ENCODE data around the gene NCMAP. TPM values are rescaled to one million over a fixed set of nuclear protein-coding genes. Genes with fewer than 3 reads are reported as not detected.
"Not testable (repeated sequence)": the region's sequence is repeated elsewhere in the genome, so short reads cannot be mapped to it uniquely, and the experiment has no call there.

Gene NCMAP
- total RNA-seq, 1 experiment from 2014 or later, result 0.33 TPM

DNA sequence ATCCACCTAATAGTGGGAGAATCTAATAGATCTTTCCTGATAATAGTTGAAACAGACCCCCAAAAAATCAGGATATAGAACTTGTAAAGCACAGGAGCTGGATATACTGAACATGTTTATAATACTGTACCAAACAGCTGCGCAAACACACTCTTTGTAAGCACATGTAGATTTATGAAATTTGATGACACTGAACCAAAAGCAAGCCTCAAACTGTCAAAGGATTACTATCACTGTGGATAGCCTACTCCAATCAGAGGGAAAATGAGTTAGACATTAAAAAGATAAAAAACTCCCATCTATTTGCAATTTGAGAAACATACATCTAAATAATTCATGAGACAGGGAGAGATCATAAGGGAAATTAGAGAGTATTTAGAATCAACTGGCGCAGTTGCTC, 27.1 kb upstream of the NCMAP start:
- ChIA-PET POLR2A (interaction anchor here (0.9 kb wide), 1 partner anchor 29 kb away, joined by 4 read pairs; no protein-coding TSS in a partner anchor), CTCF (no interaction called here)
- Histone ChIP-seq H3K36me3 (ENCODE audit: control insufficient read depth, insufficient read depth, low read length) (no peaks in the 10 kb centered on the region), H3K27ac (ENCODE audit: low read length) (no peak overlapping the region), H3K4me1 (ENCODE audit: control insufficient read depth, insufficient read depth, low read length) (no peaks in the 10 kb centered on the region), H3K27me3 (ENCODE audit: control insufficient read depth, insufficient read depth, low read length) (no peaks in the 10 kb centered on the region), H3K9me3 (ENCODE audit: control insufficient read depth, insufficient read depth, low read depth, low read length) (no peaks in the 10 kb centered on the region), H3K4me3 (ENCODE audit: low read depth in 2 of 2, low read length in 2 of 2) (no peak overlapping the region)
- no TSS peak for BruUV-seq (replicated peaks)
- intact Hi-C loops (cut with micrococcal nuclease; ENCODE audit: unreplicated experiment), result no loop called here
- ATAC-seq, result no peak
- in situ Hi-C loops (cut with HindIII; ENCODE audit: low pct_unique_long_range_greater_than_20kb, low sequenced_read_pairs), result no loop called here
- DNase-seq (ENCODE audit: low read depth, low spot score), result no peak
- TF ChIP-seq TCF7L2 (IDR thresholded peaks at IDR 0.05; ENCODE audit: low read depth, low read length) (no peak), POLR2AphosphoS5 (IDR thresholded peaks at IDR 0.05; ENCODE audit: low read depth, low read length) (no peak), SIN3A (IDR thresholded peaks at IDR 0.05; ENCODE audit: borderline replicate concordance, insufficient read depth, low read depth, low read length) (no peak), REST (IDR thresholded peaks at IDR 0.05; ENCODE audit: insufficient read depth in 1 of 2, low read depth in 2 of 2, low read length in 1 of 2) (no peak)
- TF ChIP-seq, protein P1, sequence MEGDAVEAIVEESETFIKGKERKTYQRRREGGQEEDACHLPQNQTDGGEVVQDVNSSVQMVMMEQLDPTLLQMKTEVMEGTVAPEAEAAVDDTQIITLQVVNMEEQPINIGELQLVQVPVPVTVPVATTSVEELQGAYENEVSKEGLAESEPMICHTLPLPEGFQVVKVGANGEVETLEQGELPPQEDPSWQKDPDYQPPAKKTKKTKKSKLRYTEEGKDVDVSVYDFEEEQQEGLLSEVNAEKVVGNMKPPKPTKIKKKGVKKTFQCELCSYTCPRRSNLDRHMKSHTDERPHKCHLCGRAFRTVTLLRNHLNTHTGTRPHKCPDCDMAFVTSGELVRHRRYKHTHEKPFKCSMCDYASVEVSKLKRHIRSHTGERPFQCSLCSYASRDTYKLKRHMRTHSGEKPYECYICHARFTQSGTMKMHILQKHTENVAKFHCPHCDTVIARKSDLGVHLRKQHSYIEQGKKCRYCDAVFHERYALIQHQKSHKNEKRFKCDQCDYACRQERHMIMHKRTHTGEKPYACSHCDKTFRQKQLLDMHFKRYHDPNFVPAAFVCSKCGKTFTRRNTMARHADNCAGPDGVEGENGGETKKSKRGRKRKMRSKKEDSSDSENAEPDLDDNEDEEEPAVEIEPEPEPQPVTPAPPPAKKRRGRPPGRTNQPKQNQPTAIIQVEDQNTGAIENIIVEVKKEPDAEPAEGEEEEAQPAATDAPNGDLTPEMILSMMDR (IDR thresholded peaks at IDR 0.05), result no peak

- CTCF ChIA-PET; ATAC-seq; in situ Hi-C loops (cut with HindIII; ENCODE audit: low pct_unique_long_range_greater_than_20kb, low sequenced_read_pairs); H3K27me3 ChIP-seq (ENCODE audit: control insufficient read depth, insufficient read depth, low read length); H3K36me3 ChIP-seq (ENCODE audit: control insufficient read depth, insufficient read depth, low read length); BruUV-seq (replicated peaks); DNase-seq (ENCODE audit: low read depth, low spot score); intact Hi-C loops (cut with micrococcal nuclease; ENCODE audit: unreplicated experiment); H3K9me3 ChIP-seq (ENCODE audit: control insufficient read depth, insufficient read depth, low read depth, low read length); H3K27ac ChIP-seq (ENCODE audit: low read length); H3K4me3 ChIP-seq (ENCODE audit: low read depth in 2 of 2, low read length in 2 of 2); H3K4me1 ChIP-seq (ENCODE audit: control insufficient read depth, insufficient read depth, low read length): not testable (repeated sequence)
- POLR2A ChIA-PET, result interaction anchor here (0.9 kb wide), 1 partner anchor 29 kb away, joined by 4 read pairs; no protein-coding TSS in a partner anchor
Observed at GRCh38 chr1:24529292-24529691, 26.6 kb upstream of the NCMAP start.

DNA sequence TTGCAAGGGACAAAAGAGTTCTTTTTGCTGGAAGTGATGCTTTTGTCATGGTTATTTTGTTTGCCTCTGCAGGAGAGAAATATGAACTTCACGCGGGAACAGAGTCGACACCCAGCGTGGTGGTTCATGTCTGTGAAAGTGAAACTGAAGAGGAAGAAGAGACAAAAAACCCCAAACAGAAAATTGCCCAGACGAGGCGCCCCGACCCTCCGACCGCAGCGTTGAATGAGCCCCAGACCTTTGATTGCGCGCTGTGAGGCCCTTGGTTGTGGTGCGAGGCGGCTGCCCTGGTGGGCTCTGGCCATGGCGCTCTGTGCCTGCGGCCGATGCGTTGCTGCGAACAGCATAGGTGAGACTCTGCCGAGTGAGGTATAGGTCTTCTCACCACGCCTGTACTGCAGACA, 20.9 kb upstream of the NCMAP start:
- no peak for DNase-seq (ENCODE audit: low read depth, low spot score)
- H3K4me1 ChIP-seq (ENCODE audit: control insufficient read depth, insufficient read depth, low read length), result peaks cover 26% of the 10 kb centered on the region
- H3K36me3 ChIP-seq (ENCODE audit: control insufficient read depth, insufficient read depth, low read length), result 0 out of 2 replicates have a peak, but pooled peaks cover 2% of the 10 kb centered on the region
- TF ChIP-seq, protein P1 (IDR thresholded peaks at IDR 0.05), result no peak
- no peaks in the 10 kb centered on the region for H3K9me3 ChIP-seq (ENCODE audit: control insufficient read depth, insufficient read depth, low read depth, low read length)
- ATAC-seq, result no peak; the same call in 1 of the 2 replicates
- POLR2A ChIA-PET, result no interaction called here
- in situ Hi-C loops (cut with HindIII; ENCODE audit: low pct_unique_long_range_greater_than_20kb, low sequenced_read_pairs), result no loop called here
- H3K27me3 ChIP-seq (ENCODE audit: control insufficient read depth, insufficient read depth, low read length), result no peaks in the 10 kb centered on the region
- CTCF ChIA-PET, result no interaction called here
- BruUV-seq (replicated peaks), result no TSS peak
- no peak overlapping the region for H3K27ac ChIP-seq (ENCODE audit: low read length)
- intact Hi-C loops (cut with micrococcal nuclease; ENCODE audit: unreplicated experiment), result no loop called here
- no peak overlapping the region for H3K4me3 ChIP-seq (ENCODE audit: low read depth in 2 of 2, low read length in 2 of 2)

Measured in Panc1 (cell line).